Measurements from ENCODE around the gene TMEM256.

The TMEM256 gene

DNA sequence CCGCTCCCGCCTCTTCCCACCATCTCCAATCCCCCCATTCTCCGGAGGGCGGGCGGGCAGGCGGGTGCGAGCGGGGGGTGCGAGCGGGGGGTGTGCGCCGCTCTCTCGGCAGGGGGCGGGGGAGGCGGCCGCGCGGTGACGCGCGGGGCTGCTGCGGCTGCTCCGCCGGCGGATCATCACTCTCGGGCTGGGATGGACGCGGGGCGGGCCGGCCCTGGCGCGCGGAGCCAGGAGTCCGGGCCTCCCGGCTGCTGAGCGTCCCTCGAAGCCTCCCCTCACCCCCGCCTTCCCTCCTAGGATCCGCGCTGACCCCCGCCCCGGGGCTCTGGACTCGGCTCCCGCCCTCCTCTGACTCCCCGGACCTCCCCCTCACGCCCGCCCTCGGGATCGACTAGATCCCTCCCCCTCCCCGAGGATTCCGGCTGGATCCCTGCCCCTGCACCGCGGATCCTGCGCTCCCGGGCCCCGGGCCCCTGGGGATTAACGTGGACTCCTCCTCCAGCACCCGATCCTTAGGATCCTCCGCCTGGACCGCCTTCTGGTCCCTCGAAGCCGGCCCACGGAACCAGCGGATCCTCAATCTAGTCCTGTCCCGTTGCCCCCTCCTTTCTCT lies 946 bp upstream of the TMEM256 start:
- TF ChIP-seq, protein P1, sequence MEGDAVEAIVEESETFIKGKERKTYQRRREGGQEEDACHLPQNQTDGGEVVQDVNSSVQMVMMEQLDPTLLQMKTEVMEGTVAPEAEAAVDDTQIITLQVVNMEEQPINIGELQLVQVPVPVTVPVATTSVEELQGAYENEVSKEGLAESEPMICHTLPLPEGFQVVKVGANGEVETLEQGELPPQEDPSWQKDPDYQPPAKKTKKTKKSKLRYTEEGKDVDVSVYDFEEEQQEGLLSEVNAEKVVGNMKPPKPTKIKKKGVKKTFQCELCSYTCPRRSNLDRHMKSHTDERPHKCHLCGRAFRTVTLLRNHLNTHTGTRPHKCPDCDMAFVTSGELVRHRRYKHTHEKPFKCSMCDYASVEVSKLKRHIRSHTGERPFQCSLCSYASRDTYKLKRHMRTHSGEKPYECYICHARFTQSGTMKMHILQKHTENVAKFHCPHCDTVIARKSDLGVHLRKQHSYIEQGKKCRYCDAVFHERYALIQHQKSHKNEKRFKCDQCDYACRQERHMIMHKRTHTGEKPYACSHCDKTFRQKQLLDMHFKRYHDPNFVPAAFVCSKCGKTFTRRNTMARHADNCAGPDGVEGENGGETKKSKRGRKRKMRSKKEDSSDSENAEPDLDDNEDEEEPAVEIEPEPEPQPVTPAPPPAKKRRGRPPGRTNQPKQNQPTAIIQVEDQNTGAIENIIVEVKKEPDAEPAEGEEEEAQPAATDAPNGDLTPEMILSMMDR (IDR thresholded peaks at IDR 0.05; ENCODE audit: insufficient read depth, low read depth, low read length, missing control alignments), result no peak
- no peak for DNase-seq (ENCODE audit: low read depth)

DNA sequence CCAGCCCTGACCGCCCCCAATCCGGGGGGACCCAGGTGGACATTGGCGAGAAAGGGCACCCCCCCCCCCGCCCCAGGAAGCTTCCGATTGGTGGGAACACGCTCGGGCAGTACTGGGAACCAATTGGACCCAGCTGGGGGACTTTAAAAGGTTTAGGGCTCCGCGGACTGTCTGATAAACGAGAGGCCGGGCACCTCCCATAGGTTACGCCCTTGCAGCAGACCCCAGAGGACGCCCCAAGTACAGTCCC lies 245 bp downstream of the TMEM256 start:
- peak overlapping the region; percentile 76 for H3K4me3 ChIP-seq (ENCODE audit: low read length)
- no peak for DNase-seq (ENCODE audit: low read depth)
- TF ChIP-seq, protein P1 (IDR thresholded peaks at IDR 0.05; ENCODE audit: insufficient read depth, low read depth, low read length, missing control alignments), result no peak

More for the DNA sequence above, 946 bp upstream of the TMEM256 start:
- H3K4me3 ChIP-seq (ENCODE audit: low read length), result peak overlapping the region; percentile 76

DNA sequence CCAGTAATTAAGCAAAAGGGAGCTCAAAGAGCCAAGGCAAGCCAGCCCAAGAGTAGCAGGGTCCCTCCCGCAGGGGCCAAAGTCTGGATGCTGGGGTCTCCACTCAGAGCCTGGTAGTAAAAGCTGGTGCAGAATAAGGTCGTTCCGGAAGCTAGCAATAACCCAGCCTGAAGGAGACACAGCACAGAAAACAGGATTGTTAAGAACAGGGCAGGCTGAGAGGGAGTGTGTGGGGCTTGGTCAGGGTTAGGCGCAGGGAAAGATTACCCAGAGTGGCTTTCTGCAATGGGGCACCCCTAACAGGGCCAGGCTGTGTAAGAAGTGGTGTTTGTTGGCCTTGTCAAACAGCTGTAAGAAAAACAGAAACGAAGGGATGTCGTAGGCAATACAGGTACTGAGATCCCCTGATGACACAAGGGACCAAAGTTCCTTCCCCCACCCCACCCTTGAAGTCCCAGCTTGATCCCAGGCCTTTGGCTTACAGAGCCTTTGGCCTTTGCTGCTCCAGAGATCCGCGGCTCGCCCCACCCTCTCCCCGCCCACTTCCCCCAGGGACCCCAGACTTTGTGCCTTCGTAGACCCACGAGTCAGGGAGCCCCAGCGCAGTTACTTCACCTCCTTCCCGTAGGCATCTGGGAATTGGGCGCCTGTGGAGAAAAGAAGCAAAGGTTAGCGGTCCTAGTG lies 712 bp downstream of the TMEM256 start:
- H3K4me3 ChIP-seq (ENCODE audit: low read length), result peak overlapping the region; percentile 76
- DNase-seq (ENCODE audit: low read depth), result no peak
- TF ChIP-seq, protein P1 (IDR thresholded peaks at IDR 0.05; ENCODE audit: insufficient read depth, low read depth, low read length, missing control alignments), result no peak

DNA sequence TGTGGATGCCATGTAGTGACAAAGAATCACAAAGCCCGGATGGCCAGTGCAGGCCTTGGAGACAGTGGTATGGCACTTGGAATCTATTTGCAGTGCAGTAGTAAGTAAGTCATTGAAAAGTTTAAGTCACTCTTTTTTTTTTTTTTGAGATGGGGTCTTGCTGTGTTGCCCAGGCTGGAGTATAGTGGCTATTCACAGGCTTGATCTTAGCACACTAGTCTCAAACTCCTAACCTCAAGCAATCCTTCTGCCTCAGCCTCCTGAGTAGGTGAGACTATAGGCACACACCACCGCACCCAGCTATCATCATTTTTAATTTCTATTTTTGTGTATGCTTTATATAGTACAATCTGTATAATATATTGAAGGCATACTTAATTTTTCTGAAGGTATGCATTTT lies 5.3 kb downstream of the TMEM256 start:
- no peak for DNase-seq (ENCODE audit: low read depth)
- TF ChIP-seq, protein P1 (IDR thresholded peaks at IDR 0.05; ENCODE audit: insufficient read depth, low read depth, low read length, missing control alignments), result no peak
- no peak overlapping the region for H3K4me3 ChIP-seq (ENCODE audit: low read length)

DNA sequence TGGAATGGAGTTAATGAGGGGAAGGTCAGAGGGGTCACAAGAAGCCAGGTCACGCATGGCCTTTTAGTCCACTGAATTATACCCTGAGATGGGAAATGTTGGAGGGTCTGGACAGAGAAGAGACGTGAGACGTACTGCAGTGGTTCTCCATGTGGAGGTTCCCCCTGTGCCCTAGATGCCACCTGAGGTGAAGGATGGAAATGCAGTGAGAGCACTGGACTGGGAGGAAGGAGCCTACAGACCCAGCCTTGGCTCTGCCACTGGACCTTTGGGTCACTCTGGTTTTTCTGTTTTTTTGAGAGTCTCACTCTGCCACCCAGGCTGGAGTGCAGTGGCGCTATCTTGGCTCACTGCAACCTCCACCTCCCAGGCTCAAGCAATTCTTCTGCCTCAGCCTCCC lies 7.8 kb downstream of the TMEM256 start:
- TF ChIP-seq, protein P1 (IDR thresholded peaks at IDR 0.05; ENCODE audit: insufficient read depth, low read depth, low read length, missing control alignments), result peak; percentile 14

DNA sequence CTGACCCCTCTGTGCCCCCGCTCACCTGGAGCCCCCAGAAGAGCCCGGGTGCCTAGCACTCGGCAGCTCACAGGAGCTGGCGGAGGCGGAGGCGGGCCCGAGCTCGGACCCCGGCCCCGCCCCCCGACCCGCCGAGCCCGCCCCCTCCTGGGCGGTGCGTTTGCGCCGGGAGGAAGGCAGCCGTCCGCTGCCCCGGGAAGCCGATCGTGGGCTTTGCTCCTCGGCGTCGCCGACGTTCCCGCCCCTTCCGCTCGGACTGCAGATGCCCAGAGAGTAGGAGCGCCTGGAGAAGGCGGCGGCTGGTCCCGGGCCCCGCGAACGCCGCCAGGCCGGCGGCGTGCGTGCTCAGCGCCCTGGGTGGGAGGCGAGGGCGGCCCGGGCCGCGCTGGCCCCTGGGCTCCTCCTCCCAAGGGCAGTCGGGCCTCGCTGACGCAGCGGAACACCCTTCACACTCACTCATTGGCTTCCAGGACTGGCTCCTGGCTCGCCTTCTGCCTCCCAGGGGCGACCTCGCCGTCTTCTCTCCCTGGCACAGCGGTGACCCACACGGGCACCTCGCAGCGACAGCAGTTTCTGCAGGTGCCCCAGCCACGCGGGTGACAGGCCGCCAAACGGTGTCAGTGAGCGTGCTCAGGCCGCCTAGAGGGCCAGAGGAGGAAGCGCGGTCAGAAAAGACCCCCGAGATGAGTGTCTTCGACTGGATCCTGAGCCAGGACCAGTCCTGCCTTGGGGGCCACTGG lies 9.3 kb downstream of the TMEM256 start, which contains the start of gene PLSCR3:
Gene PLSCR3 (minus strand): TSS at position 74 of the 740 bp plus-strand sequence. CDS start 415 bp downstream, outside the sequence.
- TF ChIP-seq, protein P1 (IDR thresholded peaks at IDR 0.05; ENCODE audit: insufficient read depth, low read depth, low read length, missing control alignments), result peak; percentile 31
- H3K4me3 ChIP-seq (ENCODE audit: low read length), result peak within 1 kb of the TSS; percentile 83
- DNase-seq (ENCODE audit: low read depth), result peak; percentile 86

More for the DNA sequence above, 7.8 kb downstream of the TMEM256 start:
- no peak overlapping the region for H3K4me3 ChIP-seq (ENCODE audit: low read length)
- DNase-seq (ENCODE audit: low read depth), result no peak

All from epithelial cell of esophagus (primary cell).